Heart left ventricle (tissue), 16 donors: ENCODE measurements around the gene PALLD. TPM values are rescaled to one million over a fixed set of nuclear protein-coding genes. Genes with fewer than 3 reads are reported as not detected.

Source experiments
- ATAC-seq, 4 donors: fragments of 200-7000 bp; cut with Tn5 transposase; one replicate each; pipeline ENCODE4 v1.9.1; 2020 to 2022; ENCODE audit warnings: moderate library complexity in 4 of 4, mild to moderate bottlenecking in 3 of 4, moderate number of reproducible peaks in 1 of 4
- DNase-seq, 5 donors: peaks; one replicate each; pipeline ENCODE4 v3.0.0-alpha.2; 2020
- H3K27ac ChIP-seq, 12 donors: fragments of 200-600 bp; sonication (generic) in 4 of 12; one replicate each; pipeline versions ENCODE4 v1.5.0 to v1.8.0; 2016 to 2022; ENCODE audit warnings: mild to moderate bottlenecking in 2 of 12
- H3K27me3 ChIP-seq, 9 donors: fragments of 200-600 bp; sonication (generic) in 2 of 9; one replicate each; pipeline versions ENCODE4 v1.5.1 to v1.8.0; 2016 to 2022; ENCODE audit warnings: mild to moderate bottlenecking in 3 of 9
- H3K36me3 ChIP-seq, 9 donors: fragments of 200-600 bp; sonication (generic) in 2 of 9; one replicate each; pipeline versions ENCODE4 v1.5.0 to v1.8.0; 2018 to 2022; ENCODE audit warnings: mild to moderate bottlenecking in 2 of 9
- H3K4me1 ChIP-seq, 12 donors: fragments of 200-600 bp; sonication (generic) in 4 of 12; one replicate each; pipeline versions ENCODE4 v1.5.0 to v1.8.0; 2016 to 2022; ENCODE audit warnings: mild to moderate bottlenecking in 3 of 12
- H3K4me3 ChIP-seq, 12 donors: fragments of 200-600 bp; sonication (generic) in 4 of 12; one replicate each; pipeline versions ENCODE4 v1.5.0 to v1.8.0; 2017 to 2022; ENCODE audit warnings: mild to moderate bottlenecking in 9 of 12, moderate library complexity in 4 of 12
- H3K9me3 ChIP-seq, 12 donors: fragments of 200-600 bp; sonication (generic) in 4 of 12; one replicate each; pipeline versions ENCODE4 v1.5.0 to v1.8.0; 2016 to 2022; ENCODE audit warnings: mild to moderate bottlenecking in 1 of 12
- CTCF ChIP-seq, 12 donors: fragments of 200-600 bp; sonication (generic) in 4 of 12; IDR thresholded peaks; one replicate each; pipeline versions ENCODE4 v1.5.0 to v1.8.0; 2018 to 2022; ENCODE audit warnings: antibody characterized with exemption in 12 of 12, mild to moderate bottlenecking in 5 of 12
- POLR2A ChIP-seq, 2 donors: fragments of 450-650 bp; IDR thresholded peaks; one replicate each; pipeline ENCODE4 v1.6.1; 2017; ENCODE audit warnings: antibody characterized with exemption in 2 of 2, mild to moderate bottlenecking in 2 of 2, moderate library complexity in 2 of 2
- WGBS, 4 donors: extraction: QIAGEN DNeasy Blood & Tissue Kit in 2 of 4; methylation state at CpG; one replicate each; pipeline versions ENCODE4 v1.1.5 to v1.1.7; 2013 to 2018; 5-methylcytosine and 5-hydroxymethylcytosine counted together
- intact Hi-C, 10 donors: fragments of 100-400 bp; cut with DNase I; formaldehyde crosslinking; loops; one replicate each; pipeline versions ENCODE4 v1.11.1 to v1.14.2; 2022
- polyA plus RNA-seq, 2 donors: library from polyadenylated mRNA; stranded (reverse); fragments of 200-250 nt; gene quantifications; one replicate each; pipeline ENCODE4 v1.2.3, GENCODE V29; 2013
- total RNA-seq, 9 donors: library from RNA; depleted of rRNA in 2 of 9; stranded (reverse); fragments of >200 nt in 2 of 9; fragmentation: NEBNext Ultra II Directional in 3 of 9; extraction: Animal tissue kit (Norgen Biotek cat#: 25700) in 3 of 9; gene quantifications; one replicate each; pipeline versions ENCODE4 v1.1.0 to v1.2.4, GENCODE V29; 2016 to 2023
- donor health status: ischemic (EF 13 %, LVEDD 7.1; RV severe dilation, severe dysfunction).
- donor health status: healthy with polysubstance abuse.
- donor health status: DM: no; HTN: yes; CAD: no.
- donor health status: DM: no; HTN: no; CAD: no.
- donor health status: ischemic (EF 25% LVEDD 6.9; RV normal size, moderate dysfunction).
- donor health status: ischemic (EF 25% LVEDD 5.7; RV mildly dilated, moderate dysfunction).
- donor health status: healthy.
- donor health status: DM: yes; HTN: yes; CAD: no.
- donor health status: ischemic (EF 35%, LVEDD 5.7; RV mildly dilated, moderate dysfunction).
- donor health status: nonischemic (EF 11% LVEDD 7.7; RV severe dilation, severe dysfunction).
- donor health status: DM: yes; HTN: yes; CAD: no.
- donor health status: PGD.
- donor health status: ischemic (EF 29% LVEDD 5.4; RV normal size, mild dysfunction).
- donor health status: nonischemic (EF 23%, LVEDD 6.1; RV moderate dilation, normal function).

PALLD gene
- total and polyA plus RNA-seq, 11 donors = 193 to 1,428 (median 1,015) TPM

- no peak for TF ChIP-seq POLR2A (IDR thresholded peaks at IDR 0.05)
- TF ChIP-seq CTCF (IDR thresholded peaks at IDR 0.05) = no peak
- no peak overlapping the region for H3K4me3 ChIP-seq
- no peak for ATAC-seq
- DNase-seq = no peak
- WGBS, 4 donors = 61 to 69% (median 66%) methylated on average over 2 of the region's 2 CpGs
- H3K27me3 ChIP-seq = no peaks in the 10 kb centered on the region
- H3K36me3 ChIP-seq = peaks cover 0 to 25% (median 0%) of the 10 kb centered on the region in 9 donors
- no peaks in the 10 kb centered on the region for H3K9me3 ChIP-seq
- peaks cover 0 to 50% (median 16%) of the 10 kb centered on the region in 12 donors for H3K4me1 ChIP-seq
- intact Hi-C loops = no loop called here
- H3K27ac ChIP-seq = peak overlapping the region in 2 of 12 donors; percentile 14 to 34
These were observed 169.7 kb downstream of the PALLD start for GRCh38 chr4:168666531-168666930.

- H3K27ac ChIP-seq = peak overlapping the region in 5 of 12 donors; percentile 5 to 34 (median 14)
- H3K27me3 ChIP-seq = no peaks in the 10 kb centered on the region
These were observed 170.5 kb downstream of the PALLD start for GRCh38 chr4:168667376-168667775.

GRCh38 chr4:168667921-168668320 is 171.1 kb downstream of the PALLD start:
- Histone ChIP-seq H3K27ac (no peak overlapping the region), H3K36me3 (peaks cover 0 to 35% (median 0%) of the 10 kb centered on the region in 9 donors), H3K9me3 (no peaks in the 10 kb centered on the region), H3K4me3 (no peak overlapping the region), H3K4me1 (peaks cover 0 to 36% (median 9%) of the 10 kb centered on the region in 12 donors), H3K27me3 (no peaks in the 10 kb centered on the region)
- 88 to 100% (median 93%) methylated on average over 2 of the region's 2 CpGs for WGBS, 4 donors
- no peak for ATAC-seq
- intact Hi-C loops = no loop called here
- no peak for DNase-seq
- no peak for TF ChIP-seq CTCF (IDR thresholded peaks at IDR 0.05)

More at GRCh38 chr4:168667376-168667775, 170.5 kb downstream of the PALLD start:
- 30 to 52% (median 44%) methylated on average over 3 of the region's 3 CpGs for WGBS, 4 donors
- DNase-seq (no peak), ATAC-seq (no peak)
- Histone ChIP-seq H3K36me3 (peaks cover 0 to 30% (median 0%) of the 10 kb centered on the region in 9 donors), H3K4me3 (no peak overlapping the region), H3K9me3 (no peaks in the 10 kb centered on the region), H3K4me1 (peaks cover 0 to 41% (median 14%) of the 10 kb centered on the region in 12 donors)
- intact Hi-C loops = no loop called here
- TF ChIP-seq CTCF (IDR thresholded peaks at IDR 0.05) = no peak
- TF ChIP-seq POLR2A (IDR thresholded peaks at IDR 0.05) = no peak

- DNase-seq = no peak
- Histone ChIP-seq H3K36me3 (peaks cover 0 to 42% (median 0%) of the 10 kb centered on the region in 9 donors), H3K9me3 (no peaks in the 10 kb centered on the region), H3K27me3 (no peaks in the 10 kb centered on the region), H3K4me1 (peaks cover 0 to 8% (median 2%) of the 10 kb centered on the region in 12 donors), H3K27ac (no peak overlapping the region), H3K4me3 (no peak overlapping the region)
- intact Hi-C loops = no loop called here
- no peak for ATAC-seq
- WGBS, 4 donors = 84 to 96% (median 89%) methylated on average over 11 of the region's 11 CpGs
- TF ChIP-seq POLR2A (IDR thresholded peaks at IDR 0.05) (no peak), CTCF (IDR thresholded peaks at IDR 0.05) (no peak)
These were observed 176.6 kb downstream of the PALLD start for GRCh38 chr4:168673476-168673875.
